CD1c-positive myeloid dendritic cell (primary cell): Measurements from ENCODE around the gene IL4I1.
A peak's percentile ranks its signal among the peaks of the same experiment; 100 is the strongest.

Experiments
- DNase-seq: peaks from one replicate; pipeline ENCODE4 v3.0.0-alpha.2; 2016; ENCODE audit errors: extremely low spot score

Gene IL4I1

GRCh38 chr19:49851456-49852259, 45.0 kb downstream of the IL4I1 start:
- no peak for DNase-seq

GRCh38 chr19:49850487-49851342, 46.0 kb downstream of the IL4I1 start, which contains the start of gene PTOV1:
PTOV1 (plus strand) TSS chr19:49851159.
- peak; percentile 96 for DNase-seq

- DNase-seq: no peak
These were observed 46.5 kb downstream of the IL4I1 start for GRCh38 chr19:49850221-49850486.

- DNase-seq: no peak
These were observed 47.1 kb downstream of the IL4I1 start for GRCh38 chr19:49849433-49850220.

- peak; percentile 31 for DNase-seq
These were observed 47.7 kb downstream of the IL4I1 start for GRCh38 chr19:49848938-49849337.

GRCh38 chr19:49847731-49848696, 48.7 kb downstream of the IL4I1 start:
- peak; percentile 72 for DNase-seq

- DNase-seq: no peak
These were observed 50.3 kb downstream of the IL4I1 start for GRCh38 chr19:49846408-49846807.

- DNase-seq: no peak
These were observed 51.3 kb downstream of the IL4I1 start for GRCh38 chr19:49845414-49845813.

- DNase-seq: peak; percentile 56
These were observed 52.3 kb downstream of the IL4I1 start for GRCh38 chr19:49844138-49845095.

GRCh38 chr19:49843265-49843664, 53.4 kb downstream of the IL4I1 start:
- DNase-seq: peak; percentile 13

- DNase-seq: no peak
These were observed 55.9 kb downstream of the IL4I1 start for GRCh38 chr19:49840736-49841249.

- DNase-seq: no peak
These were observed 56.4 kb downstream of the IL4I1 start for GRCh38 chr19:49840321-49840720.

- DNase-seq: no peak
These were observed 57.0 kb downstream of the IL4I1 start for GRCh38 chr19:49839713-49840112.
